NCI-H748 (cell line): ENCODE data around the gene B3GNT7.
A peak's percentile ranks its signal among the peaks of the same experiment; 100 is the strongest.
"Not testable (repeated sequence)": the region's sequence is repeated elsewhere in the genome, so short reads cannot be mapped to it uniquely, and the experiment has no call there.

ENCODE experiments used
- DNase-seq: peaks from one replicate; lab custom pipeline; 2025; ENCODE audit not compliant: unreplicated experiment; lab: John Stamatoyannopoulos, UW

Gene B3GNT7

GRCh38 chr2:231364961-231365810, 30.3 kb upstream of the B3GNT7 start:
- no peak for DNase-seq

- DNase-seq = no peak
These were observed 28.3 kb upstream of the B3GNT7 start for GRCh38 chr2:231367178-231367577.

- no peak for DNase-seq
These were observed 25.7 kb upstream of the B3GNT7 start for GRCh38 chr2:231369580-231370428.

GRCh38 chr2:231370429-231370748, 25.1 kb upstream of the B3GNT7 start:
- no peak for DNase-seq

- no peak for DNase-seq
These were observed 24.6 kb upstream of the B3GNT7 start for GRCh38 chr2:231370749-231371429.

- DNase-seq = no peak
These were observed 24.0 kb upstream of the B3GNT7 start for GRCh38 chr2:231371430-231372054.

- DNase-seq = no peak
These were observed 23.2 kb upstream of the B3GNT7 start for GRCh38 chr2:231372326-231372725.

- no peak for DNase-seq
These were observed 22.3 kb upstream of the B3GNT7 start for GRCh38 chr2:231373184-231373583.

GRCh38 chr2:231373786-231374349, 21.6 kb upstream of the B3GNT7 start:
- no peak for DNase-seq

- no peak for DNase-seq
These were observed 20.7 kb upstream of the B3GNT7 start for GRCh38 chr2:231374771-231375170.

- not testable (repeated sequence) for DNase-seq
These were observed 19.4 kb upstream of the B3GNT7 start for GRCh38 chr2:231375994-231376615.

GRCh38 chr2:231376857-231377256, 18.7 kb upstream of the B3GNT7 start:
- DNase-seq = no peak

- no peak for DNase-seq
These were observed 17.3 kb upstream of the B3GNT7 start for GRCh38 chr2:231378026-231378722.

GRCh38 chr2:231379266-231380215, 16.0 kb upstream of the B3GNT7 start:
- peak; percentile 56 for DNase-seq

GRCh38 chr2:231380307-231380706, 15.2 kb upstream of the B3GNT7 start:
- DNase-seq = no peak

GRCh38 chr2:231380991-231381847, 14.3 kb upstream of the B3GNT7 start:
- DNase-seq = no peak

GRCh38 chr2:231382116-231382515, 13.4 kb upstream of the B3GNT7 start:
- no peak for DNase-seq
